Measurements from ENCODE around the gene JAG2.

JAG2 gene

GRCh38 chr14:105208738-105209075, 40.1 kb upstream of the JAG2 start:
- H3K4me3 ChIP-seq (replicated peaks; ENCODE audit: insufficient read depth, low read length) = no peak overlapping the region
- no peak for TF ChIP-seq POLR2AphosphoS5 (IDR thresholded peaks at IDR 0.05; ENCODE audit: low read depth)
- TF ChIP-seq GABPA (IDR thresholded peaks at IDR 0.05; ENCODE audit: low read depth) = no peak
- TF ChIP-seq REST (IDR thresholded peaks at IDR 0.05; ENCODE audit: insufficient replicate concordance, low read depth) = no peak
- TF ChIP-seq SPI1 (IDR thresholded peaks at IDR 0.05; ENCODE audit: borderline replicate concordance, low read depth) = no peak
- no peak for TF ChIP-seq CTCF (IDR thresholded peaks at IDR 0.05; ENCODE audit: insufficient read depth, low read length)
- H3K27me3 ChIP-seq (ENCODE audit: insufficient read depth, poor library complexity, severe bottlenecking) = no peaks in the 10 kb centered on the region
- no peak for DNase-seq (ENCODE audit: low read depth in 1 of 2, low spot score in 1 of 2)
- H3K27ac ChIP-seq (replicated peaks) = no peak overlapping the region

- Histone ChIP-seq H3K4me3 (replicated peaks; ENCODE audit: insufficient read depth, low read length) (no peak overlapping the region), H3K27me3 (ENCODE audit: insufficient read depth, poor library complexity, severe bottlenecking) (no peaks in the 10 kb centered on the region), H3K27ac (replicated peaks) (no peak overlapping the region)
- no peak for DNase-seq (ENCODE audit: low read depth in 1 of 2, low spot score in 1 of 2)
- TF ChIP-seq POLR2AphosphoS5 (IDR thresholded peaks at IDR 0.05; ENCODE audit: low read depth) = no peak
- TF ChIP-seq SPI1 (IDR thresholded peaks at IDR 0.05; ENCODE audit: borderline replicate concordance, low read depth) = no peak
- TF ChIP-seq REST (IDR thresholded peaks at IDR 0.05; ENCODE audit: insufficient replicate concordance, low read depth) = no peak
- TF ChIP-seq GABPA (IDR thresholded peaks at IDR 0.05; ENCODE audit: low read depth) = no peak
- no peak for TF ChIP-seq CTCF (IDR thresholded peaks at IDR 0.05; ENCODE audit: insufficient read depth, low read length)
Measured at GRCh38 chr14:105207996-105208737, 39.6 kb upstream of the JAG2 start.

GRCh38 chr14:105207460-105207901, 38.9 kb upstream of the JAG2 start:
- Histone ChIP-seq H3K27ac (replicated peaks) (no peak overlapping the region), H3K27me3 (ENCODE audit: insufficient read depth, poor library complexity, severe bottlenecking) (no peaks in the 10 kb centered on the region), H3K4me3 (replicated peaks; ENCODE audit: insufficient read depth, low read length) (no peak overlapping the region)
- TF ChIP-seq POLR2AphosphoS5 (IDR thresholded peaks at IDR 0.05; ENCODE audit: low read depth) (no peak), SPI1 (IDR thresholded peaks at IDR 0.05; ENCODE audit: borderline replicate concordance, low read depth) (no peak), GABPA (IDR thresholded peaks at IDR 0.05; ENCODE audit: low read depth) (no peak), REST (IDR thresholded peaks at IDR 0.05; ENCODE audit: insufficient replicate concordance, low read depth) (no peak)
- DNase-seq (ENCODE audit: low read depth in 1 of 2, low spot score in 1 of 2) = no peak

Data from HL-60 (cell line).